ENCODE data around the gene GCSAM.

- TF ChIP-seq CTCF (IDR thresholded peaks at IDR 0.05) (no peak), POLR2A (IDR thresholded peaks at IDR 0.05) (no peak)
Measured at GRCh38 chr3:112131111-112131510, 1.9 kb downstream of the GCSAM start.

Measured in lower leg skin (tissue), 3 donors.